Lower leg skin (tissue), 3 donors: Measurements from ENCODE around the gene EPB41L2.

Experiments
- POLR2A ChIP-seq, 2 donors: fragments of 450-650 bp; IDR thresholded peaks; one replicate each; pipeline ENCODE4 v1.6.1; 2016 to 2017; ENCODE audit warnings: antibody characterized with exemption in 2 of 2, mild to moderate bottlenecking in 1 of 2, moderate library complexity in 1 of 2
- TF ChIP-seq, protein P1 (sequence below), 3 donors: fragments of 450-650 bp; IDR thresholded peaks; one replicate each; pipeline ENCODE4 v1.5.1; 2016; ENCODE audit warnings: antibody characterized with exemption in 3 of 3, mild to moderate bottlenecking in 3 of 3, moderate library complexity in 2 of 3

DNA sequence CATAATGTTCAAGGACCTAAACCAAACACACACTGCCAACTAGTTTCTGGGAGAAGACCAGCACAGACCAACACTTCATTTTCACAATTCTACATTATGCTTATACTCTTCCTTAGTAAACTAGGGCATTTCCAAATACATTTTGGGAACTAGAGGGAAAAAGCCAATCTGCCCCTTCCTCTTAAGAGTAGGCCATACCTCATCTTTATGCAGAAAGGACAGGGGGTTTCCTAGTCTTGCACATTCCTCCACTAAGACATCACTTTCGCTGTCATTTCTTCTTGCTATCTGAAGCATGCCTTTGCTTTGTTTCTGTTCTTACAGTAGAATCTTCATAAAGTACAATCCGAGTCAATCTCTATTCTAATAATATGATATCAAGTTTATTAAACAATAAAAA, 130.1 kb downstream of the EPB41L2 start:
- TF ChIP-seq POLR2A (IDR thresholded peaks at IDR 0.05), result no peak
- TF ChIP-seq, protein P1, sequence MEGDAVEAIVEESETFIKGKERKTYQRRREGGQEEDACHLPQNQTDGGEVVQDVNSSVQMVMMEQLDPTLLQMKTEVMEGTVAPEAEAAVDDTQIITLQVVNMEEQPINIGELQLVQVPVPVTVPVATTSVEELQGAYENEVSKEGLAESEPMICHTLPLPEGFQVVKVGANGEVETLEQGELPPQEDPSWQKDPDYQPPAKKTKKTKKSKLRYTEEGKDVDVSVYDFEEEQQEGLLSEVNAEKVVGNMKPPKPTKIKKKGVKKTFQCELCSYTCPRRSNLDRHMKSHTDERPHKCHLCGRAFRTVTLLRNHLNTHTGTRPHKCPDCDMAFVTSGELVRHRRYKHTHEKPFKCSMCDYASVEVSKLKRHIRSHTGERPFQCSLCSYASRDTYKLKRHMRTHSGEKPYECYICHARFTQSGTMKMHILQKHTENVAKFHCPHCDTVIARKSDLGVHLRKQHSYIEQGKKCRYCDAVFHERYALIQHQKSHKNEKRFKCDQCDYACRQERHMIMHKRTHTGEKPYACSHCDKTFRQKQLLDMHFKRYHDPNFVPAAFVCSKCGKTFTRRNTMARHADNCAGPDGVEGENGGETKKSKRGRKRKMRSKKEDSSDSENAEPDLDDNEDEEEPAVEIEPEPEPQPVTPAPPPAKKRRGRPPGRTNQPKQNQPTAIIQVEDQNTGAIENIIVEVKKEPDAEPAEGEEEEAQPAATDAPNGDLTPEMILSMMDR (IDR thresholded peaks at IDR 0.05), result no peak
